ENCODE results near the gene MFSD11.
"Not testable (repeated sequence)": the region's sequence is repeated elsewhere in the genome, so short reads cannot be mapped to it uniquely, and the experiment has no call there.

MFSD11 gene

GRCh38 chr17:76726776-76727718, 10.9 kb upstream of the MFSD11 start, which contains the start of gene METTL23:
Gene METTL23 (plus strand): TSS chr17:76726839. CDS start chr17:76729711, 2,872 bp downstream.
- DNase-seq, result no peak

- no peak for DNase-seq
Measured at GRCh38 chr17:76727745-76728456, 10.0 kb upstream of the MFSD11 start.

GRCh38 chr17:76731800-76732733, 5.9 kb upstream of the MFSD11 start:
- not testable (repeated sequence) for DNase-seq

DNA sequence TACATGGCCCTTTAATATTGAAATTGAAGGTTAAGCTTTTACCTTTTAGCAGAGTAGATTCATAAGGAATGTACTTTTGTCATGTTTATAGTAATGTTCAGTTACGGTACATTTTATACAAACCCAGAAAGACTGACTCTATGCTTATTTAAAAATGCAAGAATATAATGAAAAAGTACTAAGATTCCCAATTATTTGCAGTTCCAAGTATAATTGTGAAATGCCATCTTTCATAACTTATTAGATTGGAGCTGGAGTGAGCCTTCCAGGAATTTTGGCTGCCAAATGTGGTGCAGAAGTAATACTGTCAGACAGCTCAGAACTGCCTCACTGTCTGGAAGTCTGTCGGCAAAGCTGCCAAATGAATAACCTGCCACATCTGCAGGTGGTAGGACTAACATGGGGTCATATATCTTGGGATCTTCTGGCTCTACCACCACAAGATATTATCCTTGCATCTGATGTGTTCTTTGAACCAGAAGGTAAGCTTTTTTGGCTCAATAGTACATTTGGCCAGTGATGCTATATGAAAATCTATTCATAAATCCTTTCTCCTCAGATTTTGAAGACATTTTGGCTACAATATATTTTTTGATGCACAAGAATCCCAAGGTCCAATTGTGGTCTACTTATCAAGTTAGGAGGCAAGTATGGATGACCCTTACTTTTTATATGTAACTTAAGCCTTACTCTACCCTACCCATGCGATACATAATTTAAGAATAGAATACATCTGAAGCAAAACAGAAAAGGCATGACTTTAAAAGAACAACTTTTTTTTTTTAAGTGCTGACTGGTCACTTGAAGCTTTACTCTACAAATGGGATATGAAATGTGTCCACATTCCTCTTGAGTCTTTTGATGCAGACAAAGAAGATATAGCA, 4.9 kb upstream of the MFSD11 start:
- no peak for DNase-seq

DNA sequence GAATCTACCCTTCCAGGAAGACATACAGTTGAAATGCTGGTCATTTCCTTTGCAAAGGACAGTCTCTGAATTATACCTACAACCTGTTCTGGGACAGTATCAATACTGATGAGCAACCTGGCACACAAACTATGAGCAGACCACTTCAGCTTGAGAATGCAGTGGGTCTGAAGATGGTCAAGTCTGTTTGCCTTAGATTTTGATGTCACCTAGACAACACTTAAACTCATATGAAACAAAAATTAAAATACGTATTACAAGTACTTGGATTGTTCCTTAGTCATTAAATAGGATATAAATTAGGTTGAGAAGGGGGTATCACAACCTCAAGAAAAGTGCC, 4.3 kb upstream of the MFSD11 start:
- DNase-seq, result no peak

DNA sequence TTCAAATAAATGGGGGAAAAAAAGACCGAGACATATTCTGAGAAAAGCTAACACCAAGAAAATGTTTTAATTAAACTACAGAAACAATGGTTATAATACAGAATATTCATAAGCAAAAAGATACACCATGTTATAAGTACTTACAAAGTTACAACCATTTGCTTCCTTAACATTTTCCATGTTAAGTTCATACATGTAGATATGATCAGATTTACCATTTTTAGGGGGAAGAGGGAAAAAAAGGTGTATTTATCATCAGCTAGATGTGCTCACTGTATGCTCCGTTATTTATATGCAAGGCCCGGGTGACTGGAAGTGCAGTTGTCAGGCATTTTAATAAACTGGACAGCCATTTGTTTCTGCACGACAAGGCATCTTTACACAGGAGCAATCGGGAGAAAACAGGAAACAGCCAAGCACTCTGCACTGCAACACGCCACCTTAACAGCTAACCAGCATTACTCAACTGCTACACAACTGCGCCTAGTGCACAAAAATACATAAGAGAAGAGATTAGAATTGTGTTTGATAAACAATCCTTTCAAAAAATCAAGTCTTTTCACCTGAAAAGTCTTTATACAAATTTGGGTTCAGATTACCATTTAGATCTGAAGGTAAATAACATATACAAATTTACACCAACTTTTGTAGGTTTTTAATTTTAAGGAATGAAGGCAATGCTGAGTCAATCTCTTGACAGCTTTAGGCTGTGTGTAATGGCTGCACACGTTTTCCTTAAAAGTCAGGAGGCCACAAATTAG, 3.7 kb upstream of the MFSD11 start:
- DNase-seq, result no peak

GRCh38 chr17:76735006-76735405, 2.9 kb upstream of the MFSD11 start:
- no peak for DNase-seq

- no peak for DNase-seq
Measured at GRCh38 chr17:76735586-76736348, 2.2 kb upstream of the MFSD11 start.

GRCh38 chr17:76736349-76737081, 1.4 kb upstream of the MFSD11 start:
- no peak for DNase-seq

DNA sequence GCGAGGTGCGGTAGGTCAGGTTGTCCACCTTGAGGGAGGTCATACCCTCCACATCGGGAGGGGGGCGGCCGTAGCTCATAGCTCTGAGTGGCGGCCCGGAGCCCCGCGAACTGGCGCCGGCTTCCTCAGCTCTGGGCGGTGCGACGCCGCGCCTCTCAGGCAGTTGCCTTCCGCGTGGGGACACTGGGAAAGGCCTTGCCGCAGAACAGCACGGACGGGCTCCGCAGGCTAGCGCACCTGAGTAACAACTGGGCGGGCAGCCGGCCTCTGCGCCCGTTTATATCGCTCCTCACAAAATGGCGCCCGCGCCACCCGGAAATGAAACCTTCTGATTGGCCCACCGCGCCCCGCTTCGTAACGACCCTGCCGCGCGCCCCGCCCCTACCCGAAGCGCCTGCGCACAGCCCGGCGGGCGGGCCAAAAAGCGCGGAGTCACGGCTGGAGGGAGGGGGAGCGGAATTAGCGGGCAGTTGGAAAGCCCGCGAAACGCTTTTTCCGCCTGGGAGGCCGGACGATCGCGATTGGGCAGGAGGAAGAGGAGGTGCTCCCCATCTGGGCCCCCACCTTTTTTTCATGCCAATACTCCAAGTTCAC, 740 bp upstream of the MFSD11 start, which contains the start of gene SRSF2:
Gene SRSF2, minus strand, starts transcription at position 250 of the 594 bp plus-strand sequence. Its CDS starts 171 bp downstream, at position 79.
- DNase-seq, result peak; percentile 99

DNA sequence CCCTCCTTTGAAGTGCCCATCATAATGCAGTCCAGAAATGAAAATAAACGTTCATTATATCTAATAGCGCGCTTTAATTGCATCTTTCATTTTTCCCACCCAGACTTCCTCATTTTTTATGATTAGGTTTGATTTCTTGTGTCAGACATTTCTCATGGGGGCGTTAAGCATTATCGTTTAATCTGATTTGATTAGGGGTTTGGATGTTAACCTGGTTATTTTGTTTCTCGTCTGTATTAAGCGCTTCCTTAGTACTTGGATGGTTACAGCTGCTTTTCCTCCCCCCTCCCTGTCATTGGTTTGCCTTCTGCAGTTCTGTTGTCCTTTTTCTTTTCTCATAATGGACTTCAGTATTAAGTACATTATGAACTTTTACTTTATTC, 540 bp downstream of the MFSD11 start:
- DNase-seq, result no peak

DNA sequence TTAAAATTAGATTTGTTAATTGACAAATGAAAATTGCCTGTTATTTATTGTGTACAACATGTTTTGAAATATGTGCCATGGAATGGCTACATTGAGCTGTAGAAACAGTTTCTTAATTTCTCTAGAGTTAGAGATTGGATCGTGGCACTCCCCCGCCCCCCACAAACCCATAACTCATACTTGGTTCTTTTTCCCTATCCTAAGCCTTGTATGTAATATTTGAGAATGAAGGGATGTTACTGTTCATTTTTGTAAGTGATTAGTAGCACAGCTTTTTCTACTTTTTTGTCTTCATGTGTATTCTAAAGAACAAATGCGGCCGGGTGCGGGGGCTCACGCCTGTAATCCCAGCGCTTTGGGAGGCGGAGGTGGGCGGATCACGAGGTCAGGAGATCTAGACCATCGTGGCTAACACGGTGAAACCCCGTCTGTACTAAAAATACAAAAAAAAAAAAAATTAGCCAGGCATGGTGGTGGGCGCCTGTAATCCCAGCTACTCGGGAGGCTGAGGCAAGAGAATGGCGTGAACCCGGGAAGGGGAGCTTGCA, 1.7 kb downstream of the MFSD11 start:
- not testable (repeated sequence) for DNase-seq

- no peak for DNase-seq
Measured at GRCh38 chr17:76740329-76741118, 2.6 kb downstream of the MFSD11 start.

DNA sequence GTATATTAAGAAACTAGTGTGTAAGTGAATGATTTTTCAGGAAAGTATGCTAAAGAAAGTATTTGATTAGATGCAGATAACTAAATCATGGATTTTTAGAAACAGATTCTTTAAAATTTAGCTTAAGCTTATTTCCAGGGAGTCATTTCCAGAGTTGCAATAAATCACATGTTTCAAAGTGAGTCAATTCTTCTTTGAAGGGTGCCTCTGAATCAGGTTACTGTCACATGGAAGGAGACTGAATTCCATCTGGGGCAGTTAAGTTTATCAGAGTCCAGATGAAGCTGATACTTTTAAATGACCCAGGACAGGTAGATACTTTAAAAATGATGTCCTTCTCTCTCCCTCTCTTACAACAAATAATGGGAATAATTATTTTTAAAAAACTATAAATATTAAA, 5.0 kb downstream of the MFSD11 start:
- DNase-seq, result no peak

DNA sequence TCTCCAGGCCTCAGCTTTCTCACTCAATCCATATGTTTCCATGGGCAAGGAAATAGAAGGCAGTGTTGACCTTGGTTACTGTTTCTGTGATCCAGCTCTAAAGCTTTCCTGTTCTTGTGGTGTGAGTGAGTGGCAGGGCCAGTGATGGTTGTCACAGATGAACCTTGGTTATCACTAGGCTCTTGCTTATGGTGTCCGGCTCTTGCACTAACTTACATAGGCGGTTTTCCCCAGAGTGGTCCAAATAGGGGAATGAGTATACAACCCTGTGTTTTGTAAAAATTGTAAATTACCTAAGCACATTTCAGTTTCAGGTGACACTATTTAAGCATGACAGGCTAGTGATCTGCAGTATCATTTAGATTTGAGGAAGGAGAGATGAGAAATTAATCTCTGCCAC, 6.8 kb downstream of the MFSD11 start:
- no peak for DNase-seq

- not testable (repeated sequence) for DNase-seq
Measured at GRCh38 chr17:76745785-76746184, 7.9 kb downstream of the MFSD11 start.

- DNase-seq, result no peak
Measured at GRCh38 chr17:76747716-76748363, 9.9 kb downstream of the MFSD11 start.

All from NCI-H524 treated with DMSO at 0.1 percent for 48 hours (cell line).